HepG2 (cell line): ENCODE results near the gene TBXAS1. TPM values are rescaled to one million over a fixed set of nuclear protein-coding genes. Genes with fewer than 3 reads are reported as not detected.

ENCODE experiments used
- ARNTL ChIP-seq: sonication (generic); formaldehyde crosslinking; IDR thresholded peaks from 2 replicates; pipeline ENCODE4 v1.4.0; 2020; ENCODE audit warnings: mild to moderate bottlenecking, missing genetic modification reagents
- ATRX ChIP-seq: sonication (generic); formaldehyde crosslinking; IDR thresholded peaks from 2 replicates; pipeline ENCODE4 v1.4.0; 2020; ENCODE audit warnings: missing genetic modification reagents, borderline replicate concordance
- ERF ChIP-seq: IDR thresholded peaks from 2 replicates; pipeline ENCODE4 v1.6.1; 2018; ENCODE audit warnings: missing biosample characterization, missing genetic modification reagents
- GRHL1 ChIP-seq: sonication (generic); formaldehyde crosslinking; conservative IDR thresholded peaks from 2 replicates; pipeline ENCODE4 v1.8.0; 2022; ENCODE audit warnings: missing genetic modification reagents
- KDM6A ChIP-seq: IDR thresholded peaks from 2 replicates; pipeline ENCODE4 v1.6.1; 2016; ENCODE audit warnings: low read depth
- KLF12 ChIP-seq: sonication (generic); formaldehyde crosslinking; IDR thresholded peaks from 2 replicates; pipeline ENCODE4 v1.4.0; 2020; ENCODE audit warnings: missing genetic modification reagents, borderline replicate concordance
- PPARG ChIP-seq: conservative IDR thresholded peaks from 2 replicates; pipeline ENCODE4 v1.6.1; 2016; ENCODE audit warnings: missing biosample characterization, missing genetic modification reagents
- RARA ChIP-seq: IDR thresholded peaks from 2 replicates; pipeline ENCODE4 v1.6.1; 2016; ENCODE audit warnings: missing genetic modification reagents, missing compliant biosample characterization
- STAG1 ChIP-seq: sonication (generic); formaldehyde crosslinking; IDR thresholded peaks from 2 replicates; pipeline ENCODE4 v1.4.0; 2020; ENCODE audit warnings: missing genetic modification reagents
- ZFP36 ChIP-seq: fragments of 150-350 bp; IDR thresholded peaks from 2 replicates; pipeline ENCODE4 v1.6.1; 2018; ENCODE audit warnings: borderline replicate concordance, low read length, low read depth; ENCODE audit not compliant: partially characterized antibody
- ZNF24 ChIP-seq: fragments of 450-650 bp; IDR thresholded peaks from 2 replicates; pipeline ENCODE4 v1.6.1; 2017; ENCODE audit warnings: antibody characterized with exemption, mild to moderate bottlenecking
- ZNF460 ChIP-seq: sonication (generic); formaldehyde crosslinking; IDR thresholded peaks from 2 replicates; pipeline ENCODE4 v1.5.1; 2020; ENCODE audit warnings: missing genetic modification reagents, mild to moderate bottlenecking, borderline replicate concordance
- ZNF510 ChIP-seq: sonication (generic); formaldehyde crosslinking; IDR thresholded peaks from 2 replicates; pipeline ENCODE4 v1.4.0; 2020; ENCODE audit warnings: low read depth, mild to moderate bottlenecking, missing genetic modification reagents
- ZNF614 ChIP-seq: IDR thresholded peaks from 2 replicates; pipeline ENCODE4 v1.6.1; 2018; ENCODE audit warnings: missing biosample characterization, missing genetic modification reagents, inconsistent platforms, borderline replicate concordance
- polyA plus RNA-seq, 8 experiments: library from polyadenylated mRNA; depleted of rRNA in 3 of 8; stranded (reverse) in 7 of 8; unstranded in 1 of 8; fragments of >200 nt; fragmentation: Illumina TruSeq in 4 of 8; extraction: Trizol in 4 of 8; gene quantifications; 2 replicates each; pipeline versions ENCODE4 v1.2.1 to v1.2.3, GENCODE V29; 2011 to 2016; ENCODE audit warnings: low read depth in 4 of 8, missing spikeins in 1 of 8, mixed read lengths in 1 of 8; ENCODE audit not compliant: insufficient read depth in 1 of 8
- total RNA-seq, 5 experiments: library from RNA; depleted of rRNA; stranded (reverse); fragments of >200 nt; fragmentation: Illumina TruSeq; extraction: Trizol; gene quantifications; 2 replicates each; pipeline ENCODE4 v1.2.3, GENCODE V29; 2016; ENCODE audit warnings: low read depth in 1 of 5
- TF ChIP-seq, protein P1 (sequence below): sonication (generic); formaldehyde crosslinking; IDR thresholded peaks from 2 replicates; pipeline ENCODE4 v1.5.1; 2020; ENCODE audit warnings: missing genetic modification reagents, mild to moderate bottlenecking, borderline replicate concordance
- TF ChIP-seq, protein P2 (sequence below): IDR thresholded peaks from 2 replicates; pipeline ENCODE4 v1.6.1; 2016
- TF ChIP-seq, protein P3 (sequence below): sonication (generic); formaldehyde crosslinking; IDR thresholded peaks from 2 replicates; pipeline ENCODE4 v1.4.0; 2020; ENCODE audit warnings: missing genetic modification reagents, borderline replicate concordance
- TF ChIP-seq, protein P4 (sequence below): sonication (generic); formaldehyde crosslinking; IDR thresholded peaks from 2 replicates; pipeline ENCODE4 v1.5.1; 2020; ENCODE audit warnings: mild to moderate bottlenecking, missing genetic modification reagents, moderate library complexity

TBXAS1 gene
- total and polyA plus RNA-seq, 2 of the 13 experiments (the other 11 are each of a cell fraction or from before 2014, with no cell fraction given) = 4.0 to 4.9 TPM

DNA sequence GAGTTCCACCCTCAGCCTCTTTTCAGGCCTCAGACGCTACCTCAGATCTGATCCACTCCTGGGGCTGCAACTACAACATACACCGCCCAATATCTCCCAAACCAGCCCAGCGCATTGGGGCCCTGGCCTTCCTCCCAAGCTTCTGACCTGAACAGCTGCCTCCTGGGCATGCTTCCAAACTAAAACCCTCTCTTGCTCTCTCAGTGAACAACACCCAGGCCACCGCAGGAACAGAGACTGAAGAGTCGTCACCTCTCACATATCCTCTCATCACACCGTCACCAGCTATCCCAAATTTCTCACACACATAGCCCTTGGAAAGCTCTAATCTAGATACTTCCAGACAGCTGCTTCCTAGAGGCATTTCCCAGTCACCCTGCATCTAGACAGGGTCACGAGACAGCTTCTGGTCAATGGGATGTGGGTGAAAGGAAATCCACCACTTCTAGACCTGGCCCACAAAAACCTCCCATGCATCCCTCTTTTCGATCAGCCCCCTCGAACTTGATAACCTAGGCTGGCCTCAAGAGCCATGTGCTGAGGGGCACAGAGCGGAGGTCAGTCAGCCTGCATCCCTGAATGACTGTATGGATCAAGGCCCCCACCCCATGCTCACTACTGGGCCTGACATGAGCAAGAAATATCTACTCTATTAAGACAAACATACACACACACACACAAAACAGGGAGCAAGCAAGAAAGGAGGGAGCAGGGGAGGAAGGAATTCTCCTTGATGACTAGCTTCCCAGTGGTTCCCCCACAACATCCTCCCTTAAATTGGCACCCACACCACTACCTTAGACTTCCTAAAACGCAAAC lies 231.9 kb downstream of the TBXAS1 start (continued):
- TF ChIP-seq, protein P1, sequence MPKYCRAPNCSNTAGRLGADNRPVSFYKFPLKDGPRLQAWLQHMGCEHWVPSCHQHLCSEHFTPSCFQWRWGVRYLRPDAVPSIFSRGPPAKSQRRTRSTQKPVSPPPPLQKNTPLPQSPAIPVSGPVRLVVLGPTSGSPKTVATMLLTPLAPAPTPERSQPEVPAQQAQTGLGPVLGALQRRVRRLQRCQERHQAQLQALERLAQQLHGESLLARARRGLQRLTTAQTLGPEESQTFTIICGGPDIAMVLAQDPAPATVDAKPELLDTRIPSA = no peak
- TF ChIP-seq, protein P2, sequence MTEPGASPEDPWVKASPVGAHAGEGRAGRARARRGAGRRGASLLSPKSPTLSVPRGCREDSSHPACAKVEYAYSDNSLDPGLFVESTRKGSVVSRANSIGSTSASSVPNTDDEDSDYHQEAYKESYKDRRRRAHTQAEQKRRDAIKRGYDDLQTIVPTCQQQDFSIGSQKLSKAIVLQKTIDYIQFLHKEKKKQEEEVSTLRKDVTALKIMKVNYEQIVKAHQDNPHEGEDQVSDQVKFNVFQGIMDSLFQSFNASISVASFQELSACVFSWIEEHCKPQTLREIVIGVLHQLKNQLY (CRISPR knock-in tag) = no peak
- TF ChIP-seq KLF12 (CRISPR knock-in tag) (no peak), KDM6A (no peak), PPARG (CRISPR knock-in tag) (no peak), RARA (CRISPR knock-in tag) (no peak), ZFP36 (no peak), ARNTL (CRISPR knock-in tag) (no peak), ZNF614 (CRISPR knock-in tag) (no peak), ZNF24 (no peak), ATRX (CRISPR knock-in tag) (no peak), STAG1 (no peak), ZNF510 (no peak), GRHL1 (CRISPR knock-in tag) (no peak), ZNF460 (CRISPR knock-in tag) (no peak), ERF (CRISPR knock-in tag) (0 out of 2 replicates have a peak, but pooled peaks have one; percentile 23)
- TF ChIP-seq, protein P3, sequence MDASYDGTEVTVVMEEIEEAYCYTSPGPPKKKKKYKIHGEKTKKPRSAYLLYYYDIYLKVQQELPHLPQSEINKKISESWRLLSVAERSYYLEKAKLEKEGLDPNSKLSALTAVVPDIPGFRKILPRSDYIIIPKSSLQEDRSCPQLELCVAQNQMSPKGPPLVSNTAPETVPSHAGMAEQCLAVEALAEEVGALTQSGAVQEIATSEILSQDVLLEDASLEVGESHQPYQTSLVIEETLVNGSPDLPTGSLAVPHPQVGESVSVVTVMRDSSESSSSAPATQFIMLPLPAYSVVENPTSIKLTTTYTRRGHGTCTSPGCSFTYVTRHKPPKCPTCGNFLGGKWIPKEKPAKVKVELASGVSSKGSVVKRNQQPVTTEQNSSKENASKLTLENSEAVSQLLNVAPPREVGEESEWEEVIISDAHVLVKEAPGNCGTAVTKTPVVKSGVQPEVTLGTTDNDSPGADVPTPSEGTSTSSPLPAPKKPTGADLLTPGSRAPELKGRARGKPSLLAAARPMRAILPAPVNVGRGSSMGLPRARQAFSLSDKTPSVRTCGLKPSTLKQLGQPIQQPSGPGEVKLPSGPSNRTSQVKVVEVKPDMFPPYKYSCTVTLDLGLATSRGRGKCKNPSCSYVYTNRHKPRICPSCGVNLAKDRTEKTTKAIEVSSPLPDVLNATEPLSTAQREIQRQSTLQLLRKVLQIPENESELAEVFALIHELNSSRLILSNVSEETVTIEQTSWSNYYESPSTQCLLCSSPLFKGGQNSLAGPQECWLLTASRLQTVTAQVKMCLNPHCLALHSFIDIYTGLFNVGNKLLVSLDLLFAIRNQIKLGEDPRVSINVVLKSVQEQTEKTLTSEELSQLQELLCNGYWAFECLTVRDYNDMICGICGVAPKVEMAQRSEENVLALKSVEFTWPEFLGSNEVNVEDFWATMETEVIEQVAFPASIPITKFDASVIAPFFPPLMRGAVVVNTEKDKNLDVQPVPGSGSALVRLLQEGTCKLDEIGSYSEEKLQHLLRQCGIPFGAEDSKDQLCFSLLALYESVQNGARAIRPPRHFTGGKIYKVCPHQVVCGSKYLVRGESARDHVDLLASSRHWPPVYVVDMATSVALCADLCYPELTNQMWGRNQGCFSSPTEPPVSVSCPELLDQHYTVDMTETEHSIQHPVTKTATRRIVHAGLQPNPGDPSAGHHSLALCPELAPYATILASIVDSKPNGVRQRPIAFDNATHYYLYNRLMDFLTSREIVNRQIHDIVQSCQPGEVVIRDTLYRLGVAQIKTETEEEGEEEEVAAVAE (CRISPR knock-in tag) = no peak
- TF ChIP-seq, protein P4, sequence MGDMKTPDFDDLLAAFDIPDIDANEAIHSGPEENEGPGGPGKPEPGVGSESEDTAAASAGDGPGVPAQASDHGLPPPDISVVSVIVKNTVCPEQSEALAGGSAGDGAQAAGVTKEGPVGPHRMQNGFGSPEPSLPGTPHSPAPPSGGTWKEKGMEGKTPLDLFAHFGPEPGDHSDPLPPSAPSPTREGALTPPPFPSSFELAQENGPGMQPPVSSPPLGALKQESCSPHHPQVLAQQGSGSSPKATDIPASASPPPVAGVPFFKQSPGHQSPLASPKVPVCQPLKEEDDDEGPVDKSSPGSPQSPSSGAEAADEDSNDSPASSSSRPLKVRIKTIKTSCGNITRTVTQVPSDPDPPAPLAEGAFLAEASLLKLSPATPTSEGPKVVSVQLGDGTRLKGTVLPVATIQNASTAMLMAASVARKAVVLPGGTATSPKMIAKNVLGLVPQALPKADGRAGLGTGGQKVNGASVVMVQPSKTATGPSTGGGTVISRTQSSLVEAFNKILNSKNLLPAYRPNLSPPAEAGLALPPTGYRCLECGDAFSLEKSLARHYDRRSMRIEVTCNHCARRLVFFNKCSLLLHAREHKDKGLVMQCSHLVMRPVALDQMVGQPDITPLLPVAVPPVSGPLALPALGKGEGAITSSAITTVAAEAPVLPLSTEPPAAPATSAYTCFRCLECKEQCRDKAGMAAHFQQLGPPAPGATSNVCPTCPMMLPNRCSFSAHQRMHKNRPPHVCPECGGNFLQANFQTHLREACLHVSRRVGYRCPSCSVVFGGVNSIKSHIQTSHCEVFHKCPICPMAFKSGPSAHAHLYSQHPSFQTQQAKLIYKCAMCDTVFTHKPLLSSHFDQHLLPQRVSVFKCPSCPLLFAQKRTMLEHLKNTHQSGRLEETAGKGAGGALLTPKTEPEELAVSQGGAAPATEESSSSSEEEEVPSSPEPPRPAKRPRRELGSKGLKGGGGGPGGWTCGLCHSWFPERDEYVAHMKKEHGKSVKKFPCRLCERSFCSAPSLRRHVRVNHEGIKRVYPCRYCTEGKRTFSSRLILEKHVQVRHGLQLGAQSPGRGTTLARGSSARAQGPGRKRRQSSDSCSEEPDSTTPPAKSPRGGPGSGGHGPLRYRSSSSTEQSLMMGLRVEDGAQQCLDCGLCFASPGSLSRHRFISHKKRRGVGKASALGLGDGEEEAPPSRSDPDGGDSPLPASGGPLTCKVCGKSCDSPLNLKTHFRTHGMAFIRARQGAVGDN (CRISPR knock-in tag) = peak; percentile 51
